ENCODE data around the gene NTRK1.

Gene NTRK1

GRCh38 chr1:156910309-156910782, 49.7 kb downstream of the NTRK1 start:
- TF ChIP-seq CTCF (IDR thresholded peaks at IDR 0.05) (peak; percentile 99), ZFX (IDR thresholded peaks at IDR 0.05; ENCODE audit: borderline replicate concordance) (no peak)
- no peak overlapping the region for H3K27ac ChIP-seq

GRCh38 chr1:156911577-156912298, 51.1 kb downstream of the NTRK1 start:
- TF ChIP-seq ZFX (IDR thresholded peaks at IDR 0.05; ENCODE audit: borderline replicate concordance) (no peak), CTCF (IDR thresholded peaks at IDR 0.05) (no peak)
- H3K27ac ChIP-seq: no peak overlapping the region

GRCh38 chr1:156912310-156912709, 51.6 kb downstream of the NTRK1 start:
- TF ChIP-seq CTCF (IDR thresholded peaks at IDR 0.05) (no peak), ZFX (IDR thresholded peaks at IDR 0.05; ENCODE audit: borderline replicate concordance) (no peak)
- H3K27ac ChIP-seq: no peak overlapping the region

- H3K27ac ChIP-seq: no peak overlapping the region
Measured at GRCh38 chr1:156912861-156913808, 52.5 kb downstream of the NTRK1 start.

GRCh38 chr1:156913809-156914387, 53.2 kb downstream of the NTRK1 start:
- H3K27ac ChIP-seq: no peak overlapping the region
- TF ChIP-seq ZFX (IDR thresholded peaks at IDR 0.05; ENCODE audit: borderline replicate concordance) (no peak), CTCF (IDR thresholded peaks at IDR 0.05) (no peak)

More at GRCh38 chr1:156912861-156913808, 52.5 kb downstream of the NTRK1 start:
- TF ChIP-seq ZFX (IDR thresholded peaks at IDR 0.05; ENCODE audit: borderline replicate concordance): no peak
- TF ChIP-seq CTCF (IDR thresholded peaks at IDR 0.05): no peak

- TF ChIP-seq ZFX (IDR thresholded peaks at IDR 0.05; ENCODE audit: borderline replicate concordance): no peak
- TF ChIP-seq CTCF (IDR thresholded peaks at IDR 0.05): no peak
- no peak overlapping the region for H3K27ac ChIP-seq
Measured at GRCh38 chr1:156914440-156914856, 53.8 kb downstream of the NTRK1 start.
